ENCODE results near the gene SUN1. TPM values are rescaled to one million over a fixed set of nuclear protein-coding genes. Genes with fewer than 3 reads are reported as not detected.

Gene SUN1
- total and polyA plus RNA-seq, 7 donors = 52.5 to 159 (median 132) TPM

DNA sequence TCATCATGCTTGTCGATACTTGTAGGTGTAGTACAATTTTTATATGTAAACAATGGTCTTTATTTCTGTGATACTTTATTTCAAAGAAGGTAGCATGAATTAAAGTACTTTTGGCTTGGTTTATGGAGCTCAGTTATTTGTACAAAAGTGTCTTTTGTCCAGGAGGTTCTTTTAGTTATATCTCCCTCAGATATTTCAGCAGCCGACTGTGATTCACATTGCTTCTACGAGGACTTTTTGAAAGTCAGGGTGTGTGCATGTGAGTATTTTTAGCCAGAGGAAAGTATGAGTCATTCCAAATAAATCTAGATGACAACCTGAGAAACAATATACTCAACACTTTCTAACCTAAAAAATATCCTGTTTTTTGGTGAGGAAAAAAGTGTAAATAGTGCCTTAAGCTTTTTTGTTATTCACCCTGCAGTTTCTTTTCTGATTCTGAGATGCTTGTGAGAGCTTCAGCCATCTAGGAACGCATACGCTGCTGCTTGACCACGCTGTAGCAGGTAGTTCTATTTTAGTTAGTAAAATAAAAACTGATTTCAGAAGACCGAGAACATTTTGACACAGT, 595 bp upstream of the SUN1 start:
- intact Hi-C loops (cut with DNase I) = no loop called here
- DNase-seq (no peak), ATAC-seq (peak; percentile 65 to 81 (median 72))
- Histone ChIP-seq H3K27me3 (ENCODE audit: insufficient read depth in 3 of 3, low read length in 2 of 3) (no peaks in the 10 kb centered on the region), H3K4me1 (peaks cover 91% of the 10 kb centered on the region), H3K36me3 (ENCODE audit: insufficient read depth in 1 of 2, low read depth in 1 of 2) (peaks cover 0 to 8% of the 10 kb centered on the region in 2 donors), H3K4me3 (peak overlapping the region; percentile 54), H3K27ac (peak overlapping the region; percentile 96), H3K9me3 (no peaks in the 10 kb centered on the region)
- no peak for TF ChIP-seq CTCF (IDR thresholded peaks at IDR 0.05)
- WGBS, 3 donors = 4 to 14% (median 5%) methylated on average over 7 of the region's 7 CpGs

GRCh38 chr7:832968-833424, 720 bp downstream of the SUN1 start:
- intact Hi-C loops (cut with DNase I) = no loop called here
- no peak for ATAC-seq
- Histone ChIP-seq H3K36me3 (ENCODE audit: insufficient read depth in 1 of 2, low read depth in 1 of 2) (peaks cover 0 to 12% of the 10 kb centered on the region in 2 donors), H3K9me3 (no peaks in the 10 kb centered on the region), H3K27me3 (ENCODE audit: insufficient read depth in 3 of 3, low read length in 2 of 3) (no peaks in the 10 kb centered on the region), H3K4me1 (peaks cover 91% of the 10 kb centered on the region), H3K4me3 (no peak overlapping the region), H3K27ac (peak overlapping the region; percentile 96)
- no peak for DNase-seq
- WGBS, 3 donors = 86 to 91% (median 86%) methylated on average over 15 of the region's 15 CpGs
- no peak for TF ChIP-seq CTCF (IDR thresholded peaks at IDR 0.05)

DNA sequence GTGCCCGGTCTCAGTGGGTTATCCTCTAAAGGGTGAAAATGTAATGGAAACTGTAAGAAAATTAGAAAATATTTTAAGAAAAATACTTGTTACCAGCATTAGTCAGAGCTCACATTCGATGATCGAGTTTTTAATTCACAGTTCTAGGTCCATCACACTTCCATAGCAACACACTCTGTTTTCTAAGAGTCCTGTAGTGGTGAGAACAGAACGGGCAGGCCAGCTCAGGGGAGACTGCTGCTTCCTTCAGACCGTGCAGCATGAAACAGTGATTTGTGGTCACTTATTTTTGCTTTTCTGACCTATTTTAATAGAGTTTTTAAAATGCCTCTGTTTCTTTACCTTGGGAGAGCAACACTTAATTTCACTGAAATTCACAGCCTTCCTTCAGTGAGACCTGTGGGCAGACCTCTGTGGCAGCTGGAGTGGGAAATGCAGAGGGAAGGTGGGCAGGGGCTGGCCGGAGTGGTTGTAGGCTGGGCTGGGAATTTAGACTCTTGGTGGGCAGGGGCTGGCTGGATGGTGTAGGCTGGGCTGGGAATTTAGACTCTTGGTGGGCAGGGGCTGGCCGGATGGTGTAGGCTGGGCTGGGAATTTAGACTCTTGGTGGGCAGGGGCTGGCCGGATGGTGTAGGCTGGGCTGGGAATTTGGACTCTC, 1.5 kb downstream of the SUN1 start:
- no peak for TF ChIP-seq CTCF (IDR thresholded peaks at IDR 0.05)
- H3K27ac ChIP-seq = peak overlapping the region; percentile 96
- peaks cover 0 to 15% of the 10 kb centered on the region in 2 donors for H3K36me3 ChIP-seq (ENCODE audit: insufficient read depth in 1 of 2, low read depth in 1 of 2)
- no peaks in the 10 kb centered on the region for H3K9me3 ChIP-seq
- WGBS, 3 donors = 71 to 92% (median 78%) methylated on average over 8 of the region's 8 CpGs
- peaks cover 92% of the 10 kb centered on the region for H3K4me1 ChIP-seq
- intact Hi-C loops (cut with DNase I) = no loop called here
- ATAC-seq (no peak), DNase-seq (no peak)
- no peak overlapping the region for H3K4me3 ChIP-seq
- no peaks in the 10 kb centered on the region for H3K27me3 ChIP-seq (ENCODE audit: insufficient read depth in 3 of 3, low read length in 2 of 3)

- H3K27me3 ChIP-seq (ENCODE audit: insufficient read depth in 3 of 3, low read length in 2 of 3) = no peaks in the 10 kb centered on the region
- H3K36me3 ChIP-seq (ENCODE audit: insufficient read depth in 1 of 2, low read depth in 1 of 2) = peaks cover 0 to 20% of the 10 kb centered on the region in 2 donors
- TF ChIP-seq CTCF (IDR thresholded peaks at IDR 0.05) = no peak
- H3K27ac ChIP-seq = peak overlapping the region; percentile 96
- DNase-seq (no peak), ATAC-seq (no peak)
- intact Hi-C loops (cut with DNase I) = no loop called here
- peaks cover 90% of the 10 kb centered on the region for H3K4me1 ChIP-seq
- no peak overlapping the region for H3K4me3 ChIP-seq
- 88 to 92% (median 91%) methylated on average over 12 of the region's 12 CpGs for WGBS, 3 donors
- H3K9me3 ChIP-seq = no peaks in the 10 kb centered on the region
Measured at GRCh38 chr7:834277-834676, 2.0 kb downstream of the SUN1 start.

Measured in psoas muscle (tissue), 8 donors.